GM19043 (cell line): ENCODE data around the gene C2CD3.
"Not testable (repeated sequence)": the region's sequence is repeated elsewhere in the genome, so short reads cannot be mapped to it uniquely, and the experiment has no call there.

Source experiments
- ATAC-seq: cut with Tn5 transposase; IDR thresholded peaks from one replicate; pipeline ENCODE4 v1.9.1; 2021; ENCODE audit warnings: low read depth; ENCODE audit not compliant: unreplicated experiment

Gene C2CD3

GRCh38 chr11:74168838-74169237 lies 2.0 kb downstream of the C2CD3 start:
- ATAC-seq = no peak

GRCh38 chr11:74162681-74163467 lies 7.9 kb downstream of the C2CD3 start:
- ATAC-seq = no peak

- no peak for ATAC-seq
Measured at GRCh38 chr11:74159642-74160041, 11.2 kb downstream of the C2CD3 start.

- ATAC-seq = no peak
Measured at GRCh38 chr11:74157169-74157568, 13.6 kb downstream of the C2CD3 start.

- ATAC-seq = no peak
Measured at GRCh38 chr11:74154620-74155281, 16.1 kb downstream of the C2CD3 start.

GRCh38 chr11:74153224-74153623 lies 17.6 kb downstream of the C2CD3 start:
- ATAC-seq = no peak

- no peak for ATAC-seq
Measured at GRCh38 chr11:74147199-74147929, 23.4 kb downstream of the C2CD3 start.

GRCh38 chr11:74144592-74144991 lies 26.2 kb downstream of the C2CD3 start:
- no peak for ATAC-seq

GRCh38 chr11:74142624-74143023 lies 28.2 kb downstream of the C2CD3 start:
- no peak for ATAC-seq

GRCh38 chr11:74141908-74142307 lies 28.9 kb downstream of the C2CD3 start:
- no peak for ATAC-seq

GRCh38 chr11:74141241-74141695 lies 29.5 kb downstream of the C2CD3 start:
- ATAC-seq = no peak

- ATAC-seq = not testable (repeated sequence)
Measured at GRCh38 chr11:74139919-74140431, 30.8 kb downstream of the C2CD3 start.

GRCh38 chr11:74139151-74139918 lies 31.5 kb downstream of the C2CD3 start:
- ATAC-seq = no peak

- no peak for ATAC-seq
Measured at GRCh38 chr11:74138572-74138971, 32.2 kb downstream of the C2CD3 start.

- ATAC-seq = no peak
Measured at GRCh38 chr11:74138021-74138420, 32.8 kb downstream of the C2CD3 start.

- ATAC-seq = no peak
Measured at GRCh38 chr11:74135127-74135840, 35.5 kb downstream of the C2CD3 start.

GRCh38 chr11:74134661-74135060 lies 36.1 kb downstream of the C2CD3 start:
- ATAC-seq = no peak

GRCh38 chr11:74133436-74133835 lies 37.4 kb downstream of the C2CD3 start:
- no peak for ATAC-seq

GRCh38 chr11:74132833-74133232 lies 38.0 kb downstream of the C2CD3 start:
- no peak for ATAC-seq

GRCh38 chr11:74129121-74129520 lies 41.7 kb downstream of the C2CD3 start:
- ATAC-seq = not testable (repeated sequence)
